Smooth muscle cell (in vitro differentiated cells): Measurements from ENCODE around the gene HSD17B1. TPM values are rescaled to one million over a fixed set of nuclear protein-coding genes. Genes with fewer than 3 reads are reported as not detected.
A peak's percentile ranks its signal among the peaks of the same experiment; 100 is the strongest.

Experiments used
- DNase-seq: peaks from one replicate; lab custom pipeline; 2025; ENCODE audit not compliant: unreplicated experiment; lab: John Stamatoyannopoulos, UW
- H2AFZ ChIP-seq: fragments of 200-600 bp; sonication (generic); 2 replicates; pipeline ENCODE4 v1.6.0; 2016; ENCODE audit warnings: antibody characterized with exemption, low read depth, mild to moderate bottlenecking
- H3F3A ChIP-seq: fragments of 200-600 bp; sonication (generic); 2 replicates; pipeline ENCODE4 v1.6.0; 2017; ENCODE audit warnings: antibody characterized with exemption, low read depth
- H3K27ac ChIP-seq: fragments of 200-600 bp; sonication (generic); 2 replicates; pipeline ENCODE4 v1.5.1; 2016; ENCODE audit warnings: low read depth, mild to moderate bottlenecking
- H3K27me3 ChIP-seq: fragments of 200-600 bp; sonication (generic); 2 replicates; pipeline ENCODE4 v1.6.1; 2016; ENCODE audit warnings: low read depth, mild to moderate bottlenecking
- H3K36me3 ChIP-seq: fragments of 200-600 bp; sonication (generic); 2 replicates; pipeline ENCODE4 v1.5.1; 2016; ENCODE audit warnings: low read depth
- H3K4me1 ChIP-seq: fragments of 200-600 bp; sonication (generic); 2 replicates; pipeline ENCODE4 v1.5.1; 2016; ENCODE audit warnings: low read depth
- H3K4me2 ChIP-seq: fragments of 200-600 bp; sonication (generic); 2 replicates; pipeline ENCODE4 v1.6.0; 2016; ENCODE audit warnings: mild to moderate bottlenecking
- H3K4me3 ChIP-seq: fragments of 200-600 bp; sonication (generic); 2 replicates; pipeline ENCODE4 v1.5.1; 2016; ENCODE audit warnings: mild to moderate bottlenecking
- H3K79me2 ChIP-seq: fragments of 200-600 bp; sonication (generic); 2 replicates; pipeline ENCODE4 v1.6.0; 2016; ENCODE audit warnings: low read depth, mild to moderate bottlenecking
- H3K9ac ChIP-seq: fragments of 200-600 bp; sonication (generic); 2 replicates; pipeline ENCODE4 v1.6.0; 2016; ENCODE audit warnings: low read depth
- H3K9me3 ChIP-seq: fragments of 200-600 bp; sonication (generic); replicated peaks from 2 replicates; pipeline ENCODE4 v1.5.1; 2016; ENCODE audit warnings: low read depth
- H4K20me1 ChIP-seq: fragments of 200-600 bp; sonication (generic); 2 replicates; pipeline ENCODE4 v1.6.0; 2016; ENCODE audit warnings: low read depth
- WGBS: methylation state at CpG from one replicate; pipeline ENCODE4 v1.1.7; 2016; ENCODE audit warnings: low lambda C conversion rate; 5-methylcytosine and 5-hydroxymethylcytosine counted together
- polyA plus RNA-seq: library from polyadenylated mRNA; unstranded; fragments of >200 nt; fragmentation: Nextera tagmentation; extraction: Ambion mirVana; gene quantifications from 2 replicates; pipeline ENCODE4 v1.2.1, GENCODE V29; 2016
- total RNA-seq: library from RNA; depleted of rRNA; stranded (reverse); fragments of >200 nt; gene quantifications from 2 replicates; pipeline ENCODE4 v1.2.3, GENCODE V29; 2014
- TF ChIP-seq, protein P1 (sequence below): fragments of 200-600 bp; sonication (generic); IDR thresholded peaks from 2 replicates; pipeline ENCODE4 v1.5.1; 2017; ENCODE audit warnings: borderline replicate concordance, mild to moderate bottlenecking, antibody characterized with exemption; ENCODE audit not compliant: insufficient read depth, poor library complexity, severe bottlenecking

HSD17B1 gene
- total and polyA plus RNA-seq, 2 experiments from 2014 or later, result 0.40 to 3.5 TPM

GRCh38 chr17:42573095-42573494 is 20.4 kb downstream of the HSD17B1 start:
- no peaks in the 10 kb centered on the region for H3K9me3 ChIP-seq
- no peak overlapping the region for H3K4me2 ChIP-seq
- H3F3A ChIP-seq, result peaks cover 14% of the 10 kb centered on the region
- H3K4me3 ChIP-seq, result no peak overlapping the region
- peaks cover 3% of the 10 kb centered on the region for H3K36me3 ChIP-seq
- no peaks in the 10 kb centered on the region for H4K20me1 ChIP-seq
- TF ChIP-seq, protein P1, sequence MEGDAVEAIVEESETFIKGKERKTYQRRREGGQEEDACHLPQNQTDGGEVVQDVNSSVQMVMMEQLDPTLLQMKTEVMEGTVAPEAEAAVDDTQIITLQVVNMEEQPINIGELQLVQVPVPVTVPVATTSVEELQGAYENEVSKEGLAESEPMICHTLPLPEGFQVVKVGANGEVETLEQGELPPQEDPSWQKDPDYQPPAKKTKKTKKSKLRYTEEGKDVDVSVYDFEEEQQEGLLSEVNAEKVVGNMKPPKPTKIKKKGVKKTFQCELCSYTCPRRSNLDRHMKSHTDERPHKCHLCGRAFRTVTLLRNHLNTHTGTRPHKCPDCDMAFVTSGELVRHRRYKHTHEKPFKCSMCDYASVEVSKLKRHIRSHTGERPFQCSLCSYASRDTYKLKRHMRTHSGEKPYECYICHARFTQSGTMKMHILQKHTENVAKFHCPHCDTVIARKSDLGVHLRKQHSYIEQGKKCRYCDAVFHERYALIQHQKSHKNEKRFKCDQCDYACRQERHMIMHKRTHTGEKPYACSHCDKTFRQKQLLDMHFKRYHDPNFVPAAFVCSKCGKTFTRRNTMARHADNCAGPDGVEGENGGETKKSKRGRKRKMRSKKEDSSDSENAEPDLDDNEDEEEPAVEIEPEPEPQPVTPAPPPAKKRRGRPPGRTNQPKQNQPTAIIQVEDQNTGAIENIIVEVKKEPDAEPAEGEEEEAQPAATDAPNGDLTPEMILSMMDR, result no peak
- H3K27me3 ChIP-seq, result no peaks in the 10 kb centered on the region
- H3K4me1 ChIP-seq, result peaks cover 8% of the 10 kb centered on the region
- no peak for DNase-seq
- WGBS, result 98% methylated on average over 4 of the region's 4 CpGs
- H3K9ac ChIP-seq, result no peak overlapping the region
- H3K27ac ChIP-seq, result no peak overlapping the region
- H3K79me2 ChIP-seq, result peaks cover 9% of the 10 kb centered on the region
- H2AFZ ChIP-seq, result no peak overlapping the region

DNA sequence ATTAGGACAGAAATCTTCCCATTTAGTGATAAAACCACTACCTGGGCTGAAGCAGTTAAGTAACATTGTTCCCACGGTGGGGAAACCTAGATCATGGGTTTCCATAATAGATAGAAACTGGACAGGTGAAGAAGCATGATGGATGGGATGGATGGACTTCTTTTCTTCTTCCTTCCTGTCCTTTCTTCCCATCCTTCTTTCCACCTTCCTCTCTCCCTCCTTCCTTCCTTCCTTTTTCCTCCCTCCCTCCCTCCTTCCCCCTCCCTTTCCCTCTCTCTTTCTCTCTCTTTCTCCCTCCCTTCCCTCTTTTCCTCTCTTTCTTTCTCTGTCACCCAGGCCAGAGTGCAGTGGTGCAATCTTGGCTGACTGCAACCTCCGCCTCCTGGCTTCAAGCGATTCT is 21.7 kb downstream of the HSD17B1 start:
- Histone ChIP-seq H2AFZ (no peak overlapping the region), H3K79me2 (peaks cover 9% of the 10 kb centered on the region), H3K27ac (no peak overlapping the region), H3K9me3 (no peaks in the 10 kb centered on the region), H3K4me2 (no peak overlapping the region), H3K36me3 (peaks cover 3% of the 10 kb centered on the region), H3F3A (peaks cover 15% of the 10 kb centered on the region), H3K27me3 (no peaks in the 10 kb centered on the region), H3K4me1 (peaks cover 12% of the 10 kb centered on the region), H3K4me3 (no peak overlapping the region), H3K9ac (no peak overlapping the region), H4K20me1 (peaks cover 3% of the 10 kb centered on the region)
- TF ChIP-seq, protein P1, result no peak
- WGBS, result 98% methylated on average over 3 of the region's 3 CpGs
- DNase-seq, result no peak

DNA sequence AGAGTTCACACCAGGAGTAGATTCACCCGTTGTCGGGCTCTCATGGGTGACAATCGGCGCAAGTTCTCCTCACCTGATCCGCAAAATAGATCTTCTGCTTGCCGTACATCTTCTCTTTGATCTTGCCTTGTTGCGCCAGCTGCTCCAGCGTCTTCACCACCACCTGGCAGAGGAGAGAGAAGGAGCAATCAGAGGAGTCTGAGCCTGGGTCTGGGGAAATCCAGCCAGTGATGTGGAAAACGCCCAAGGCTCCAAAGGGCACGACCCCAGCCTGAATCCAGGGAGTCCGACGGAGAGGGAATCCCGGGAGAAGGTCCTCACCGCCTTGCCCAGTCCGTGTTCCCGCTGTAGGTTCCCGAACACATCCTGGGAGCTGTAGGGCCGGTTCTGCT is 24.4 kb downstream of the HSD17B1 start:
- DNase-seq, result no peak
- peak overlapping the region; percentile 38 for H3K27ac ChIP-seq
- peak overlapping the region; percentile 79 for H3K4me3 ChIP-seq
- H3K9ac ChIP-seq, result peak overlapping the region; percentile 38
- TF ChIP-seq, protein P1, result no peak
- peaks cover 3% of the 10 kb centered on the region for H4K20me1 ChIP-seq
- peaks cover 12% of the 10 kb centered on the region for H3K4me1 ChIP-seq
- H3K4me2 ChIP-seq, result peak overlapping the region; percentile 91
- no peaks in the 10 kb centered on the region for H3K9me3 ChIP-seq
- H3K79me2 ChIP-seq, result peaks cover 9% of the 10 kb centered on the region
- H3K36me3 ChIP-seq, result no peaks in the 10 kb centered on the region
- peaks cover 18% of the 10 kb centered on the region for H3F3A ChIP-seq
- WGBS, result 8% methylated on average over 17 of the region's 18 CpGs
- no peaks in the 10 kb centered on the region for H3K27me3 ChIP-seq
- H2AFZ ChIP-seq, result no peak overlapping the region

GRCh38 chr17:42577532-42578281 is 25.0 kb downstream of the HSD17B1 start, which contains the start of gene PSMC3IP:
PSMC3IP (minus strand) TSS chr17:42577729; CDS start chr17:42577686, 43 bp downstream.
- Histone ChIP-seq H3K27ac (peak within 1 kb of the TSS; percentile 64), H2AFZ (peak within 1 kb of the TSS; percentile 40), H3K4me2 (peak within 1 kb of the TSS; percentile 91), H3K4me1 (peaks cover 12% of the 10 kb centered on the region), H3K36me3 (no peaks in the 10 kb centered on the region), H3K4me3 (peak within 1 kb of the TSS; percentile 79), H4K20me1 (peaks cover 3% of the 10 kb centered on the region), H3K9ac (peak within 1 kb of the TSS; percentile 57), H3F3A (peaks cover 18% of the 10 kb centered on the region), H3K27me3 (no peaks in the 10 kb centered on the region), H3K9me3 (no peaks in the 10 kb centered on the region), H3K79me2 (peaks cover 9% of the 10 kb centered on the region)
- peak; percentile 79 for DNase-seq
- WGBS, result under 1% methylated on average over 52 of the region's 52 CpGs
- TF ChIP-seq, protein P1, result peak; percentile 39
